GM23338 (cell line): ENCODE measurements around the gene FDXR. TPM values are rescaled to one million over a fixed set of nuclear protein-coding genes. Genes with fewer than 3 reads are reported as not detected.

Experiments
- ATAC-seq: fragments of 200-7000 bp; cut with Tn5 transposase; 3 replicates; pipeline ENCODE4 v1.9.1; 2020
- DNase-seq: peaks from one replicate; pipeline ENCODE4 v3.0.0-alpha.2; 2015; ENCODE audit warnings: low spot score
- H2AFZ ChIP-seq: fragments of 200-600 bp; sonication (generic); 2 replicates; pipeline ENCODE4 v1.8.0; 2016; ENCODE audit warnings: antibody characterized with exemption, mild to moderate bottlenecking, moderate library complexity
- H3F3A ChIP-seq: fragments of 200-600 bp; sonication (generic); replicated peaks from 2 replicates; pipeline ENCODE4 v1.8.0; 2017; ENCODE audit warnings: antibody characterized with exemption, mixed run types, low read depth
- H3K27ac ChIP-seq: fragments of 200-600 bp; sonication (generic); 2 replicates; pipeline ENCODE4 v1.6.1; 2016; ENCODE audit warnings: low read depth
- H3K27me3 ChIP-seq: fragments of 200-600 bp; sonication (generic); 2 replicates; pipeline ENCODE4 v1.8.0; 2016; ENCODE audit warnings: mild to moderate bottlenecking, mixed run types, moderate library complexity; ENCODE audit not compliant: insufficient read depth
- H3K36me3 ChIP-seq: fragments of 200-600 bp; sonication (generic); 2 replicates; pipeline ENCODE4 v1.8.0; 2016; ENCODE audit warnings: mild to moderate bottlenecking; ENCODE audit not compliant: insufficient read depth
- H3K4me1 ChIP-seq: fragments of 200-600 bp; sonication (generic); 2 replicates; pipeline ENCODE4 v1.8.0; 2016; ENCODE audit warnings: mild to moderate bottlenecking, moderate library complexity; ENCODE audit not compliant: insufficient read depth
- H3K4me2 ChIP-seq: fragments of 200-600 bp; sonication (generic); 2 replicates; pipeline ENCODE4 v1.7.1; 2017; ENCODE audit warnings: mixed run types
- H3K4me3 ChIP-seq: fragments of 200-600 bp; sonication (generic); 2 replicates; pipeline ENCODE4 v1.6.1; 2016; ENCODE audit warnings: mixed run types
- H3K79me2 ChIP-seq: fragments of 200-600 bp; sonication (generic); replicated peaks from 2 replicates; pipeline ENCODE4 v1.8.0; 2017; ENCODE audit warnings: mild to moderate bottlenecking; ENCODE audit not compliant: insufficient read depth
- H3K9me2 ChIP-seq: fragments of 200-600 bp; sonication (generic); 2 replicates; pipeline ENCODE4 v1.8.0; 2017; ENCODE audit not compliant: insufficient read depth
- H4K20me1 ChIP-seq: fragments of 200-600 bp; sonication (generic); replicated peaks from 2 replicates; pipeline ENCODE4 v1.8.0; 2017; ENCODE audit warnings: mild to moderate bottlenecking; ENCODE audit not compliant: insufficient read depth
- H3K27ac Mint-ChIP-seq: 2 replicates; pipeline ENCODE4 v1.8.0; 2020; ENCODE audit warnings: inconsistent platforms, mild to moderate bottlenecking, moderate library complexity, mixed read lengths
- H3K27me3 Mint-ChIP-seq: 3 replicates; pipeline ENCODE4 v1.8.0; 2022; ENCODE audit warnings: low read depth, mild to moderate bottlenecking, moderate library complexity, mixed read lengths, inconsistent platforms; ENCODE audit not compliant: insufficient read depth, poor library complexity
- H3K36me3 Mint-ChIP-seq: 3 replicates; pipeline ENCODE4 v1.8.0; 2021; ENCODE audit warnings: low read depth, mild to moderate bottlenecking, inconsistent platforms, moderate library complexity, mixed read lengths
- H3K4me1 Mint-ChIP-seq: 3 replicates; pipeline ENCODE4 v1.8.0; 2020; ENCODE audit warnings: mild to moderate bottlenecking, inconsistent platforms, mixed read lengths
- H3K4me3 Mint-ChIP-seq: 3 replicates; pipeline ENCODE4 v1.8.0; 2021; ENCODE audit warnings: moderate library complexity, mild to moderate bottlenecking, inconsistent platforms, mixed read lengths
- H3K9me3 Mint-ChIP-seq: 3 replicates; pipeline ENCODE4 v1.8.0; 2020; ENCODE audit warnings: moderate library complexity, mild to moderate bottlenecking, inconsistent platforms, mixed read lengths
- CREB1 ChIP-seq: fragments of 250-450 bp; sonication (Bioruptor Pico); IDR thresholded peaks from 2 replicates; pipeline ENCODE4 v1.5.0; 2020; ENCODE audit warnings: low read depth, mild to moderate bottlenecking, moderate library complexity
- CTCF ChIP-seq, 2 experiments: fragments of 200-600 bp in 1 of 2; sonication (generic) in 1 of 2; conservative IDR thresholded peaks; 2 replicates each; pipeline versions ENCODE4 v1.5.1 to v1.6.1; 2016 to 2017; ENCODE audit warnings: antibody characterized with exemption in 2 of 2, low read depth in 2 of 2, mild to moderate bottlenecking in 2 of 2, moderate library complexity in 1 of 2
- EZH2 ChIP-seq: fragments of 200-600 bp; sonication (generic); IDR thresholded peaks from one replicate; pipeline ENCODE4 v1.8.0; 2017; ENCODE audit warnings: antibody characterized with exemption, mild to moderate bottlenecking, low read depth; ENCODE audit not compliant: unreplicated experiment
- EZH2phosphoT487 ChIP-seq: fragments of 200-600 bp; sonication (generic); IDR thresholded peaks from one replicate; pipeline ENCODE4 v1.8.1; 2018; ENCODE audit warnings: antibody characterized with exemption; ENCODE audit not compliant: unreplicated experiment
- JUNB ChIP-seq: IDR thresholded peaks from one replicate; pipeline ENCODE4 v1.6.1; 2016; ENCODE audit warnings: antibody characterized with exemption; ENCODE audit not compliant: unreplicated experiment
- NANOG ChIP-seq: IDR thresholded peaks from 2 replicates; pipeline ENCODE4 v1.6.1; 2016; ENCODE audit warnings: antibody characterized with exemption, borderline replicate concordance
- POLR2AphosphoS5 ChIP-seq: IDR thresholded peaks from 2 replicates; pipeline ENCODE4 v1.6.1; 2016; ENCODE audit warnings: antibody characterized with exemption, low read depth
- STAT1 ChIP-seq: IDR thresholded peaks from one replicate; pipeline ENCODE4 v1.6.1; 2016; ENCODE audit warnings: antibody characterized with exemption; ENCODE audit not compliant: unreplicated experiment
- ZNF114 ChIP-seq: fragments of 250-450 bp; sonication (Bioruptor Pico); IDR thresholded peaks from 2 replicates; pipeline ENCODE4 v1.5.0; 2020; ENCODE audit warnings: mild to moderate bottlenecking, moderate library complexity
- ZNF331 ChIP-seq: fragments of 250-450 bp; sonication (Bioruptor Pico); IDR thresholded peaks from 2 replicates; pipeline ENCODE4 v1.5.0; 2020; ENCODE audit warnings: low read depth, mild to moderate bottlenecking, moderate library complexity
- polyA plus RNA-seq: library from polyadenylated mRNA; unstranded; fragments of >200 nt; fragmentation: Nextera tagmentation; extraction: Ambion mirVana; gene quantifications from 2 replicates; pipeline ENCODE4 v1.2.1, GENCODE V29; 2016
- total RNA-seq: library from RNA; depleted of rRNA; stranded (reverse); fragments of >200 nt; shearing (Covaris generic); gene quantifications from 2 replicates; pipeline ENCODE4 v1.2.3, GENCODE V29; 2014
- TF ChIP-seq, protein P1 (sequence below): IDR thresholded peaks from one replicate; pipeline ENCODE4 v1.6.1; 2018; ENCODE audit warnings: antibody characterized with exemption; ENCODE audit not compliant: unreplicated experiment
- TF ChIP-seq, protein P2 (sequence below): IDR thresholded peaks from 2 replicates; pipeline ENCODE4 v1.6.1; 2016; ENCODE audit warnings: antibody characterized with exemption
- TF ChIP-seq, protein P3 (sequence below): fragments of 250-450 bp; sonication (Bioruptor Pico); IDR thresholded peaks from 2 replicates; pipeline ENCODE4 v1.5.0; 2020; ENCODE audit warnings: mild to moderate bottlenecking, moderate library complexity

The FDXR gene
- total and polyA plus RNA-seq, 2 experiments from 2014 or later: 21.7 to 33.1 TPM

DNA sequence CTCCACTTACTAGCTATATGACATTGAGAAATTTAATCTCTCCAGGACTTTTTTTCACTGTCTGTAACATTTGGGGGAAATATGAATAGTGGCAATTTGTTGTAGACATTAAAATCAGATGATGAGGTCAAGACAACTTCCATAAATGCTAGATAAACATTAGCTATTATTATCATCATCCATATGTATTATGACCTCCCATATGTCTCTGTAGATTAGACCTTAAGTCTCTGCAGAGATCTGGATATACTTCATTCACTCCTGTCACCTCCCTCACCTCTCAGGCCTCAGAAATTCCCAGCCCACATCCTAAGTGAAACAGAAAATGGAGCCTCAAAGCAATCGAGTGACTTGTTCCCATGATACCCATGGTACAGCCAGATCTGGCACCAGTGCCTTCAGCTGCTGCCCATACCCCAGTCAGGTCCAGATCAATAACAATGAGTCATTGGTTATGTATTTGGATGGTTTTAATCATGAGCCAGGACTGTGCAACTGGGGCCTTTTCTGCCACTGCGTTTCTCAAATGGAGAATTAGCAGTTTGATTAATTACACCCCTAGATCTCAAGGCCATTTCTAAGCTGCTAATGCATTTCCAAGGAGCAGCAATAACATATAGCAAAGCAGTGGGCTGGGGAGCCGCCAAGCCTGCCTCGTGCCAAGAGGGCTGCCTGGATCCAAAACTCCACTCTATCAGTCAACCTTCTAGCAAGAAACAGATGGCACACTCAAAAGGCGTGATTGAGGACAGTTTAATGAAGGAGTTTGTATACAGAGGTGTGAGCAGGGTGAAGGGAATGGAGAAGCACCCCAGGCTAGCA lies 2.6 kb upstream of the FDXR start:
- no peaks in the 10 kb centered on the region for H3K79me2 ChIP-seq
- H4K20me1 ChIP-seq: 0 out of 2 replicates have a peak, but pooled peaks cover 3% of the 10 kb centered on the region
- peaks cover 9% of the 10 kb centered on the region; the same call in 1 of the 2 replicates for H3K4me1 ChIP-seq
- H3K36me3 ChIP-seq: no peaks in the 10 kb centered on the region
- no peak overlapping the region; the same call in 2 of the 3 replicates for H3K4me3 Mint-ChIP-seq
- no peak overlapping the region for H3K27ac Mint-ChIP-seq
- TF ChIP-seq EZH2 (no peak), CTCF (conservative IDR thresholded peaks at IDR 0.05; ENCODE audit: low read depth in 2 of 2) (no peak), STAT1 (no peak), EZH2phosphoT487 (no peak), JUNB (no peak), NANOG (no peak), CREB1 (CRISPR knock-in tag) (no peak), ZNF114 (no peak), ZNF331 (CRISPR knock-in tag) (no peak), POLR2AphosphoS5 (no peak)
- TF ChIP-seq, protein P1, sequence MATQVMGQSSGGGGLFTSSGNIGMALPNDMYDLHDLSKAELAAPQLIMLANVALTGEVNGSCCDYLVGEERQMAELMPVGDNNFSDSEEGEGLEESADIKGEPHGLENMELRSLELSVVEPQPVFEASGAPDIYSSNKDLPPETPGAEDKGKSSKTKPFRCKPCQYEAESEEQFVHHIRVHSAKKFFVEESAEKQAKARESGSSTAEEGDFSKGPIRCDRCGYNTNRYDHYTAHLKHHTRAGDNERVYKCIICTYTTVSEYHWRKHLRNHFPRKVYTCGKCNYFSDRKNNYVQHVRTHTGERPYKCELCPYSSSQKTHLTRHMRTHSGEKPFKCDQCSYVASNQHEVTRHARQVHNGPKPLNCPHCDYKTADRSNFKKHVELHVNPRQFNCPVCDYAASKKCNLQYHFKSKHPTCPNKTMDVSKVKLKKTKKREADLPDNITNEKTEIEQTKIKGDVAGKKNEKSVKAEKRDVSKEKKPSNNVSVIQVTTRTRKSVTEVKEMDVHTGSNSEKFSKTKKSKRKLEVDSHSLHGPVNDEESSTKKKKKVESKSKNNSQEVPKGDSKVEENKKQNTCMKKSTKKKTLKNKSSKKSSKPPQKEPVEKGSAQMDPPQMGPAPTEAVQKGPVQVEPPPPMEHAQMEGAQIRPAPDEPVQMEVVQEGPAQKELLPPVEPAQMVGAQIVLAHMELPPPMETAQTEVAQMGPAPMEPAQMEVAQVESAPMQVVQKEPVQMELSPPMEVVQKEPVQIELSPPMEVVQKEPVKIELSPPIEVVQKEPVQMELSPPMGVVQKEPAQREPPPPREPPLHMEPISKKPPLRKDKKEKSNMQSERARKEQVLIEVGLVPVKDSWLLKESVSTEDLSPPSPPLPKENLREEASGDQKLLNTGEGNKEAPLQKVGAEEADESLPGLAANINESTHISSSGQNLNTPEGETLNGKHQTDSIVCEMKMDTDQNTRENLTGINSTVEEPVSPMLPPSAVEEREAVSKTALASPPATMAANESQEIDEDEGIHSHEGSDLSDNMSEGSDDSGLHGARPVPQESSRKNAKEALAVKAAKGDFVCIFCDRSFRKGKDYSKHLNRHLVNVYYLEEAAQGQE: no peak
- TF ChIP-seq, protein P2, sequence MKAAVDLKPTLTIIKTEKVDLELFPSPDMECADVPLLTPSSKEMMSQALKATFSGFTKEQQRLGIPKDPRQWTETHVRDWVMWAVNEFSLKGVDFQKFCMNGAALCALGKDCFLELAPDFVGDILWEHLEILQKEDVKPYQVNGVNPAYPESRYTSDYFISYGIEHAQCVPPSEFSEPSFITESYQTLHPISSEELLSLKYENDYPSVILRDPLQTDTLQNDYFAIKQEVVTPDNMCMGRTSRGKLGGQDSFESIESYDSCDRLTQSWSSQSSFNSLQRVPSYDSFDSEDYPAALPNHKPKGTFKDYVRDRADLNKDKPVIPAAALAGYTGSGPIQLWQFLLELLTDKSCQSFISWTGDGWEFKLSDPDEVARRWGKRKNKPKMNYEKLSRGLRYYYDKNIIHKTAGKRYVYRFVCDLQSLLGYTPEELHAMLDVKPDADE: no peak
- TF ChIP-seq, protein P3, sequence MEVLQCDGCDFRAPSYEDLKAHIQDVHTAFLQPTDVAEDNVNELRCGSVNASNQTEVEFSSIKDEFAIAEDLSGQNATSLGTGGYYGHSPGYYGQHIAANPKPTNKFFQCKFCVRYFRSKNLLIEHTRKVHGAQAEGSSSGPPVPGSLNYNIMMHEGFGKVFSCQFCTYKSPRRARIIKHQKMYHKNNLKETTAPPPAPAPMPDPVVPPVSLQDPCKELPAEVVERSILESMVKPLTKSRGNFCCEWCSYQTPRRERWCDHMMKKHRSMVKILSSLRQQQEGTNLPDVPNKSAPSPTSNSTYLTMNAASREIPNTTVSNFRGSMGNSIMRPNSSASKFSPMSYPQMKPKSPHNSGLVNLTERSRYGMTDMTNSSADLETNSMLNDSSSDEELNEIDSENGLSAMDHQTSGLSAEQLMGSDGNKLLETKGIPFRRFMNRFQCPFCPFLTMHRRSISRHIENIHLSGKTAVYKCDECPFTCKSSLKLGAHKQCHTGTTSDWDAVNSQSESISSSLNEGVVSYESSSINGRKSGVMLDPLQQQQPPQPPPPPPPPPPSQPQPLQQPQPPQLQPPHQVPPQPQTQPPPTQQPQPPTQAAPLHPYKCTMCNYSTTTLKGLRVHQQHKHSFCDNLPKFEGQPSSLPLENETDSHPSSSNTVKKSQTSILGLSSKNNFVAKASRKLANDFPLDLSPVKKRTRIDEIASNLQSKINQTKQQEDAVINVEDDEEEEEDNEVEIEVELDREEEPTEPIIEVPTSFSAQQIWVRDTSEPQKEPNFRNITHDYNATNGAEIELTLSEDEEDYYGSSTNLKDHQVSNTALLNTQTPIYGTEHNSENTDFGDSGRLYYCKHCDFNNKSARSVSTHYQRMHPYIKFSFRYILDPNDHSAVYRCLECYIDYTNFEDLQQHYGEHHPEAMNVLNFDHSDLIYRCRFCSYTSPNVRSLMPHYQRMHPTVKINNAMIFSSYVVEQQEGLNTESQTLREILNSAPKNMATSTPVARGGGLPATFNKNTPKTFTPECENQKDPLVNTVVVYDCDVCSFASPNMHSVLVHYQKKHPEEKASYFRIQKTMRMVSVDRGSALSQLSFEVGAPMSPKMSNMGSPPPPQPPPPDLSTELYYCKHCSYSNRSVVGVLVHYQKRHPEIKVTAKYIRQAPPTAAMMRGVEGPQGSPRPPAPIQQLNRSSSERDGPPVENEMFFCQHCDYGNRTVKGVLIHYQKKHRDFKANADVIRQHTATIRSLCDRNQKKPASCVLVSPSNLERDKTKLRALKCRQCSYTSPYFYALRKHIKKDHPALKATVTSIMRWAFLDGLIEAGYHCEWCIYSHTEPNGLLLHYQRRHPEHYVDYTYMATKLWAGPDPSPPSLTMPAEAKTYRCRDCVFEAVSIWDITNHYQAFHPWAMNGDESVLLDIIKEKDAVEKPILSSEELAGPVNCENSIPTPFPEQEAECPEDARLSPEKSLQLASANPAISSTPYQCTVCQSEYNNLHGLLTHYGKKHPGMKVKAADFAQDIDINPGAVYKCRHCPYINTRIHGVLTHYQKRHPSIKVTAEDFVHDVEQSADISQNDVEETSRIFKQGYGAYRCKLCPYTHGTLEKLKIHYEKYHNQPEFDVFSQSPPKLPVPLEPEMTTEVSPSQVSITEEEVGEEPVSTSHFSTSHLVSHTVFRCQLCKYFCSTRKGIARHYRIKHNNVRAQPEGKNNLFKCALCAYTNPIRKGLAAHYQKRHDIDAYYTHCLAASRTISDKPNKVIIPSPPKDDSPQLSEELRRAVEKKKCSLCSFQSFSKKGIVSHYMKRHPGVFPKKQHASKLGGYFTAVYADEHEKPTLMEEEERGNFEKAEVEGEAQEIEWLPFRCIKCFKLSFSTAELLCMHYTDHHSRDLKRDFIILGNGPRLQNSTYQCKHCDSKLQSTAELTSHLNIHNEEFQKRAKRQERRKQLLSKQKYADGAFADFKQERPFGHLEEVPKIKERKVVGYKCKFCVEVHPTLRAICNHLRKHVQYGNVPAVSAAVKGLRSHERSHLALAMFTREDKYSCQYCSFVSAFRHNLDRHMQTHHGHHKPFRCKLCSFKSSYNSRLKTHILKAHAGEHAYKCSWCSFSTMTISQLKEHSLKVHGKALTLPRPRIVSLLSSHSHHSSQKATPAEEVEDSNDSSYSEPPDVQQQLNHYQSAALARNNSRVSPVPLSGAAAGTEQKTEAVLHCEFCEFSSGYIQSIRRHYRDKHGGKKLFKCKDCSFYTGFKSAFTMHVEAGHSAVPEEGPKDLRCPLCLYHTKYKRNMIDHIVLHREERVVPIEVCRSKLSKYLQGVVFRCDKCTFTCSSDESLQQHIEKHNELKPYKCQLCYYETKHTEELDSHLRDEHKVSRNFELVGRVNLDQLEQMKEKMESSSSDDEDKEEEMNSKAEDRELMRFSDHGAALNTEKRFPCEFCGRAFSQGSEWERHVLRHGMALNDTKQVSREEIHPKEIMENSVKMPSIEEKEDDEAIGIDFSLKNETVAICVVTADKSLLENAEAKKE: no peak
- H3K36me3 Mint-ChIP-seq: peaks cover 6% of the 10 kb centered on the region; the same call in 1 of the 3 replicates
- ATAC-seq: no peak
- peaks cover 24% of the 10 kb centered on the region for H3K4me1 Mint-ChIP-seq
- 0 out of 2 replicates have a peak, but pooled peaks cover 7% of the 10 kb centered on the region for H3K27me3 ChIP-seq
- H3K4me3 ChIP-seq: no peak overlapping the region
- H3F3A ChIP-seq: 0 out of 2 replicates have a peak, but pooled peaks cover 4% of the 10 kb centered on the region
- no peaks in the 10 kb centered on the region for H3K9me3 Mint-ChIP-seq
- no peaks in the 10 kb centered on the region for H3K9me2 ChIP-seq
- H3K27me3 Mint-ChIP-seq: peaks cover 9% of the 10 kb centered on the region
- no peak overlapping the region for H3K4me2 ChIP-seq
- DNase-seq: no peak
- H2AFZ ChIP-seq: no peak overlapping the region
- no peak overlapping the region for H3K27ac ChIP-seq
